Aorta (tissue), 5 donors: Measurements from ENCODE around the gene DNAJC17. TPM values are rescaled to one million over a fixed set of nuclear protein-coding genes. Genes with fewer than 3 reads are reported as not detected.

ENCODE experiments used
- ATAC-seq: fragments of 200-7000 bp; cut with Tn5 transposase; one replicate; pipeline ENCODE4 v1.9.1; 2022; ENCODE audit warnings: moderate library complexity; ENCODE audit not compliant: low FRiP score
- DNase-seq, 2 donors: peaks; one replicate each; pipeline ENCODE4 v3.0.0-alpha.2; 2020
- H3K27ac ChIP-seq, 2 donors: one replicate each; pipeline ENCODE4 v1.5.1; 2013; ENCODE audit warnings: low read length in 2 of 2, mild to moderate bottlenecking in 2 of 2, moderate library complexity in 2 of 2, control low read depth in 1 of 2, inconsistent platforms in 1 of 2, low read depth in 1 of 2
- H3K27me3 ChIP-seq, 2 donors: one replicate each; pipeline ENCODE4 v1.6.1; 2013; ENCODE audit warnings: control low read depth in 1 of 2, low read length in 1 of 2, mild to moderate bottlenecking in 1 of 2, moderate library complexity in 1 of 2; ENCODE audit not compliant: insufficient read depth in 2 of 2, control insufficient read depth in 1 of 2
- H3K36me3 ChIP-seq, 2 donors: one replicate each; pipeline ENCODE4 v1.6.1; 2013; ENCODE audit warnings: control low read depth in 1 of 2, low read length in 1 of 2, mild to moderate bottlenecking in 1 of 2; ENCODE audit not compliant: insufficient read depth in 2 of 2, control insufficient read depth in 1 of 2
- H3K4me1 ChIP-seq, 2 donors: one replicate each; pipeline ENCODE4 v1.6.1; 2013; ENCODE audit warnings: low read length in 2 of 2, control low read depth in 1 of 2, mild to moderate bottlenecking in 1 of 2, moderate library complexity in 1 of 2; ENCODE audit not compliant: insufficient read depth in 2 of 2, control insufficient read depth in 1 of 2
- H3K4me3 ChIP-seq, 2 donors: one replicate each; pipeline ENCODE4 v1.5.1; 2013; ENCODE audit warnings: low read length in 2 of 2, control low read depth in 1 of 2, mild to moderate bottlenecking in 1 of 2
- H3K9me3 ChIP-seq: one replicate; pipeline ENCODE4 v1.6.1; 2013; ENCODE audit warnings: mild to moderate bottlenecking, low read length; ENCODE audit not compliant: control insufficient read depth
- WGBS, 2 donors: extraction: QIAGEN DNeasy Blood & Tissue Kit; methylation state at CpG; one replicate each; pipeline ENCODE4 v1.1.7; 2013; 5-methylcytosine and 5-hydroxymethylcytosine counted together
- intact Hi-C, 2 donors: fragments of 100-400 bp; cut with DNase I; formaldehyde crosslinking; loops; one replicate each; pipeline versions ENCODE4 v1.14.2 to v1.15.0; 2022
- polyA plus RNA-seq, 2 donors: library from polyadenylated mRNA; stranded (reverse); fragments of 200-250 nt; gene quantifications; one replicate each; pipeline ENCODE4 v1.2.3, GENCODE V29; 2013
- total RNA-seq, 2 donors: library from RNA; stranded (reverse); fragmentation: NEBNext Ultra II Directional; extraction: Animal tissue kit (Norgen Biotek cat#: 25700); gene quantifications; one replicate each; pipeline ENCODE4 v1.2.1, GENCODE V29; 2021
- donor health status: healthy with polysubstance abuse.
- donor health status: Bipolar disorder and iron deficiency.
- donor health status: DM: no; HTN: no; CAD: no.
- donor health status: DM: no; HTN: no; CAD: no.
- donor health status: DM: yes; HTN: yes; CAD: no.

Gene DNAJC17
- total and polyA plus RNA-seq, 4 donors: 20.5 to 75.9 (median 32.0) TPM

DNA sequence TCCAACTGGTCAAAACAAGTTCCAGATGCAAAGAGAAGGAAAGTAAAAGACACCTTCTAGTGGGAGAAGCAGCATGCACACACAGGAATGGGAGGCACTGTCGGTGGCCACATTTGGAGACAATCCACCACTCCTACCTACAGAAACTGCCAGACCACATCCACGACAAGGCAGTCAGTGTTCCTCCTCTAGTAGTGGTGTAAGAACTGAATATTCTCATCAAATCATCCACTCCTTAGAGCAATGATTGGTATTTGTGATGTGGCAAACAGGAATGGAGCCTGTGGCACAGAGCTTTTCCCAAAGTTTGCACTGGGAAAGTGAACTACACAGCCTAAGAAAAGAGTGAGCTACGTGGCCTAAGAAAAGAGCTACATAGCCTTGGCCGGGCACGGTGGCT is 31.5 kb upstream of the DNAJC17 start:
- 89 to 90% methylated on average over 5 of the region's 5 CpGs for WGBS, 2 donors
- H3K27me3 ChIP-seq: no peaks in the 10 kb centered on the region
- no peaks in the 10 kb centered on the region for H3K9me3 ChIP-seq
- intact Hi-C loops: no loop called here
- peak; percentile 2 to 35 for DNase-seq
- no peak for ATAC-seq
- H3K4me3 ChIP-seq: no peak overlapping the region
- H3K4me1 ChIP-seq: no peaks in the 10 kb centered on the region
- H3K36me3 ChIP-seq: no peaks in the 10 kb centered on the region
- no peak overlapping the region for H3K27ac ChIP-seq

DNA sequence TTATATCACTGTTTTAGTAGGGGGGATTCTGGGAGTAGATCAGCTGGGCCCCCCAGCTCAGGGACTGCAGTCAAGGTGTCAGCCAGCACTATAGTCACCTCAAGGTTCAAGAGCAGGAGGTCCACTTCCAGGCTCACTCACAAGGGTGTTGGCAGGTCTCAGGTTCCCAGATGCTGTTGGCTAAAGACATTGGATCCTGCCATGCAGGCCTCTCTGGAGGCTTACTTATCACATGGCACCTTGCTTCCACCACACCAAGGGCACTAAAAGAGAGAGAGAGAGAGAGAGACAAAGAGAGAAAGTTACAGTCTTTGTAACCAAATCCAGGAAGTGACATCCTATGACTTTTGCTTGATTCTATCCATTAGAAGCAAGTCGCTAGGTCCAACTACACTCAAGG is 28.7 kb upstream of the DNAJC17 start:
- Histone ChIP-seq H3K27ac (no peak overlapping the region), H3K9me3 (no peaks in the 10 kb centered on the region), H3K27me3 (no peaks in the 10 kb centered on the region), H3K4me1 (no peaks in the 10 kb centered on the region), H3K36me3 (no peaks in the 10 kb centered on the region), H3K4me3 (no peak overlapping the region)
- ATAC-seq: no peak
- intact Hi-C loops: no loop called here
- peak; percentile 17 to 30 for DNase-seq
- WGBS, 2 donors: 96 to 97% methylated on average over 1 of the region's 1 CpG

DNA sequence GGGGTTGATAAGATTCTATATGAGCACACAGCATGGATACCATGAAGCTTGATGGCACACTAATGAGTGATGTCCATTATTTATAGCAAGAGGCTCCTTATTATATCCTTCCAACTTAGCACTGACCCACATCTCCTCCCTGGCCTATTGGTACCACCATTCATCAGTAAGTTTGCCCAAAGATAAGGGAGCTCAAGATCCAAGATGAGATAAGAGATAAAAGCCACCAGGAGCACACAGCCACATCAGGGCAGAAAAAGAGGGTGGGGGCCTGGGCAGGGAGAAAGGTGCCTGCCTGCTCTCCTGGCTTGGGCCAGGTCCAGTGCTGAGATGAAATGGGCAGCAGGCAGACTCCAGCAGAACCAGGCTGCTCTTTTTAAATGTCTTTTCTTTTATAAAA is 25.6 kb upstream of the DNAJC17 start:
- intact Hi-C loops: no loop called here
- H3K27ac ChIP-seq: no peak overlapping the region
- DNase-seq (peak in 1 of 2 donors; percentile 31), ATAC-seq (no peak)
- H3K36me3 ChIP-seq: no peaks in the 10 kb centered on the region
- no peaks in the 10 kb centered on the region for H3K9me3 ChIP-seq
- no peak overlapping the region for H3K4me3 ChIP-seq
- no peaks in the 10 kb centered on the region for H3K4me1 ChIP-seq
- no peaks in the 10 kb centered on the region for H3K27me3 ChIP-seq

DNA sequence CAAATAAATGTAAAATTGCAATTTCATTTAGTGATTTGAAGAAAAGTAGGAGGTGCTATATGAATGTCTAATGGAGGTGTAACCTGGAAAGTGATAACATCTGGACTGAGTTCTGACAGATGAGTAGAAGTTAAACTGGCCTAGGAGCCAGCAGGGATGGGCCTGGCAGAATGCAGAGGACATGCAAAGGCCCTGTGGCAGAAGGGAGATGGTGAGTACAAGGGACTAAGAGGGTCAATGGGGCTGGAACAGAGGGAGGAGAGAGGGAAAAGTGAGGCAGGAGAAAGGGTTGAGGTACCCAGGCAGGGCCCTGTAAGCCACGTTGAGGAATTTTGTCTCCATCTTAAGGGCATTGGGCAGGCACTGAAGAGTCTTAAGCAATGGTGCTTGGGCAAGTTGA is 24.6 kb upstream of the DNAJC17 start:
- intact Hi-C loops: no loop called here
- Histone ChIP-seq H3K36me3 (no peaks in the 10 kb centered on the region), H3K4me3 (no peak overlapping the region), H3K27me3 (no peaks in the 10 kb centered on the region), H3K4me1 (no peaks in the 10 kb centered on the region), H3K9me3 (no peaks in the 10 kb centered on the region), H3K27ac (no peak overlapping the region)
- ATAC-seq: no peak
- WGBS, 2 donors: 74 to 79% methylated on average over 1 of the region's 1 CpG
- DNase-seq: peak in 1 of 2 donors; percentile 24

DNA sequence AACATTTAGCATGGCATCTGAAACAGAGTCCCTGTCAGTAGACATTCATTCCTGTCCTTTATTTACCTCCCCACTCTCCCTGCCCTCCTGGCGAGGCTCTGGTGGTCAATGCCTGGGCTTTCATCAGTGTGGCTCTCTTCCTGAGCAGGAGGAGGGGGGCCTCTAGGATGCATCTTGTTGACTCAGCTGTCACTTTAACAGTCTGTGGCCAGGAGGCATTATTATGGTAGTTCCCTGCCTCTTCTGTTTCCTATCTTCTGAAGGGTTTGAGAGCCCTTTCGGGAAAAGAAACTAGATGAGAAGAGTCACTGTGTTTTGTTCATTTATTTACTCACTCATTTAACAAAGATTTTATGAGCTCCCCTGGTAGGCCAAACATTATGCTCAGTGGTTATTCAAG is 23.6 kb upstream of the DNAJC17 start:
- H3K36me3 ChIP-seq: no peaks in the 10 kb centered on the region

DNA sequence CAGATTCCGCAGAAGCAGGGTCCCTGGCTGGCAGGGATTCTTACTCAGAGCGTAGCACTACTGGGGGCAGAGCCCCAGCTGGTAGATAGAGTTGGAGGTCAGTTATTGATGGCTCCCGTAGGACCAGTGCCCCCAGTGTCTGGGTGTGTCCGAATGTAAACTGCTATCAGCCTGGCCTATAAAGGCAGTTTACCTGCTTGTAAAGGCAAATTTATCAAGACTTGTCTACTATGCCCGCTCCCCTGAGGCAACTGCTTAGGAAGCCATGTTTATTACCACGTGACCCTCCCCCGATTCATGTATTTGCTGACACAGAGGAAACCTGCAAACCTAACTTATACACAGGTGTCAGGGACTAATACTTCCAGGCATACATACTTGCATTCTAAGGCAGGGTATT is 21.8 kb upstream of the DNAJC17 start:
- H3K4me1 ChIP-seq: no peaks in the 10 kb centered on the region
- H3K9me3 ChIP-seq: no peaks in the 10 kb centered on the region
- H3K27ac ChIP-seq: no peak overlapping the region
- no peaks in the 10 kb centered on the region for H3K27me3 ChIP-seq
- ATAC-seq: no peak
- H3K36me3 ChIP-seq: no peaks in the 10 kb centered on the region
- intact Hi-C loops: no loop called here
- no peak overlapping the region for H3K4me3 ChIP-seq
- DNase-seq: peak; percentile 21 to 42
- WGBS, 2 donors: 77 to 81% methylated on average over 7 of the region's 7 CpGs

More for the DNA sequence above, 23.6 kb upstream of the DNAJC17 start:
- 69 to 74% methylated on average over 2 of the region's 2 CpGs for WGBS, 2 donors
- Histone ChIP-seq H3K27me3 (no peaks in the 10 kb centered on the region), H3K9me3 (no peaks in the 10 kb centered on the region), H3K4me1 (no peaks in the 10 kb centered on the region), H3K27ac (no peak overlapping the region), H3K4me3 (no peak overlapping the region)
- intact Hi-C loops: no loop called here
- DNase-seq: no peak
- ATAC-seq: no peak

DNA sequence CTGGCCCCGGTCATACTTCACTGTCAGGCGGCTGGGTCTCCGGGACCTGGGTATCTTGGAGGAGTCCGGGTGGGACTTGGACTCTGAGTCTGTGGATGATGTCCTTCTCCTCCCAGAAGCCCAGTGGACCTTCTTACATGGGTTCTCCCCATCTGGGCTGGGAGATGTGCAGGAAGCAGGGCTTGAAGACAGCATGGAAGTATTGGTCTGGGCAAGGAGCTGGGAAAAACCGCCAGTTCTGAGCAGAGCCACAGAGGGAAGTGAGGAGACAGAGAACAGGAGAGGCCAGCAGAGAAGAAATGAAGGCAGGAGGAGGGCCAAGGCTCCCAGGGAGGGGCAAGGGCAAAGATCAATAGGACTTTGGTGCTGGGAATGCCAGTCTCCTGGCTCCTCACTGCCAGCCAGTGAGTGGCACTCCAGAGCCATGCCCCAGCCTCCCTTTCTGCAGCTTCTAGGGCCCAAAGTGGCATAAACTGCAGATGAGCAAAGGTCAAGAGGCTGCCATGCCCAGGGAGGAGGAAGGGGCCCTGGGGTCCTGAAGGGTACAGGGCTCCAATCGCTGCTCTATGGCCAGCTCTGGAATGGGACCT is 21.3 kb upstream of the DNAJC17 start, which contains the start of gene PPP1R14D:
Gene PPP1R14D (minus strand): TSS at position 262 of the 590 bp plus-strand sequence. CDS start 67 bp downstream, at position 195.
- Histone ChIP-seq H3K4me1 (no peaks in the 10 kb centered on the region), H3K27ac (no peak within 1 kb of the TSS), H3K9me3 (no peaks in the 10 kb centered on the region), H3K4me3 (no peak within 1 kb of the TSS), H3K27me3 (no peaks in the 10 kb centered on the region), H3K36me3 (no peaks in the 10 kb centered on the region)
- 84% methylated on average over 6 of the region's 6 CpGs for WGBS, 2 donors
- intact Hi-C loops: no loop called here
- no peak for ATAC-seq
- peak in 1 of 2 donors; percentile 29 for DNase-seq

DNA sequence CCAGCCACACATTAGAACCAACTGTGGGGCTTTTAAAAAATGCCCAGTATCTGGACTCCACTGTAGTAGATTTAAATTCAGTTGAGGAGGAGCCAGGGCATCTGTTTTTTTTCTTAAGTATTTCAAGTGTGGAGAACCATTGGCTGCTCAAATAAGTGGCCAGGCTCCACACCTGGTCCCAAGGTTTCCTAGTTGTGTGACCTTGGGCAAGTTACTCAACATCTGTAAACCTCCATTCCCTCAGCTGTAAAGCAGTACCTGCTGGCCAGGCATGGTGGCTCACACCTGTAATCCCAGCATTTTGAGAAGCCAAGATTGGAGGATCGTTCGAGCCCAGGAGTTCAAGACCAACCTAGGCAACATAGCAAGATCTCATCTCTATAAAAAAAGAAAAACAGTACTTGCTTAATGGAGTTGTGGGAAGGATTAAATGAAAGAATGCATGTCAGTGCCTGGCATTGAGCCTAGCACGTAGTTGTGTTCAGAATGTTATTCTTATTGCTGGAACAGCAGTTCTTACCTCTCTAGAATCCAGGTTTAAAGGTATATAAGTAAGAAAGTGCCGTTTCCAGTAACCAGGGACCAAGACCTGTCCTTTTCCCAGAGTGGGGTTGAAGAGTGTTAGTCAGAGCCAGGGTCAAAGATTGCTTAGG is 19.3 kb upstream of the DNAJC17 start:
- Histone ChIP-seq H3K36me3 (no peaks in the 10 kb centered on the region), H3K4me3 (no peak overlapping the region), H3K27ac (no peak overlapping the region), H3K27me3 (no peaks in the 10 kb centered on the region), H3K9me3 (no peaks in the 10 kb centered on the region), H3K4me1 (no peaks in the 10 kb centered on the region)
- ATAC-seq: no peak
- intact Hi-C loops: no loop called here
- 63 to 64% methylated on average over 4 of the region's 4 CpGs for WGBS, 2 donors
- peak in 1 of 2 donors; percentile 16 for DNase-seq
